NCI-H526 treated with DMSO at 0.1 percent for 48 hours (cell line): ENCODE data around the gene SLIT3.

ENCODE experiments used
- DNase-seq: peaks from one replicate; lab custom pipeline; 2025; lab: John Stamatoyannopoulos, UW

Gene SLIT3

GRCh38 chr5:168860503-168860902, 440.4 kb downstream of the SLIT3 start:
- DNase-seq = no peak

- DNase-seq = no peak
Observed at GRCh38 chr5:168860081-168860480, 440.9 kb downstream of the SLIT3 start.

- DNase-seq = no peak
Observed at GRCh38 chr5:168859471-168859870, 441.5 kb downstream of the SLIT3 start.

- no peak for DNase-seq
Observed at GRCh38 chr5:168858994-168859393, 441.9 kb downstream of the SLIT3 start.

GRCh38 chr5:168858371-168858770, 442.6 kb downstream of the SLIT3 start:
- DNase-seq = no peak

- no peak for DNase-seq
Observed at GRCh38 chr5:168853972-168854371, 447.0 kb downstream of the SLIT3 start.

GRCh38 chr5:168852329-168852728, 448.6 kb downstream of the SLIT3 start:
- DNase-seq = no peak

- DNase-seq = peak; percentile 16
Observed at GRCh38 chr5:168851902-168852321, 449.0 kb downstream of the SLIT3 start.

- DNase-seq = peak; percentile 1
Observed at GRCh38 chr5:168850683-168851082, 450.3 kb downstream of the SLIT3 start.

- DNase-seq = no peak
Observed at GRCh38 chr5:168848569-168848968, 452.4 kb downstream of the SLIT3 start.

- no peak for DNase-seq
Observed at GRCh38 chr5:168847511-168848073, 453.3 kb downstream of the SLIT3 start.

GRCh38 chr5:168844922-168845296, 456.0 kb downstream of the SLIT3 start:
- no peak for DNase-seq

- no peak for DNase-seq
Observed at GRCh38 chr5:168844016-168844921, 456.7 kb downstream of the SLIT3 start.

- no peak for DNase-seq
Observed at GRCh38 chr5:168843277-168844015, 457.5 kb downstream of the SLIT3 start.

GRCh38 chr5:168842571-168843205, 458.3 kb downstream of the SLIT3 start:
- no peak for DNase-seq

GRCh38 chr5:168837852-168838251, 463.1 kb downstream of the SLIT3 start:
- no peak for DNase-seq

GRCh38 chr5:168836603-168837231, 464.2 kb downstream of the SLIT3 start:
- DNase-seq = no peak

- peak; percentile 62 for DNase-seq
Observed at GRCh38 chr5:168833936-168834335, 467.0 kb downstream of the SLIT3 start.

GRCh38 chr5:168833383-168833782, 467.6 kb downstream of the SLIT3 start:
- no peak for DNase-seq

- DNase-seq = no peak
Observed at GRCh38 chr5:168832308-168832707, 468.6 kb downstream of the SLIT3 start.

GRCh38 chr5:168831383-168831782, 469.6 kb downstream of the SLIT3 start:
- no peak for DNase-seq

GRCh38 chr5:168830833-168831232, 470.1 kb downstream of the SLIT3 start:
- DNase-seq = no peak
